Vagina (tissue), 2 donors: ENCODE data around the gene TMEM130.

Source experiments
- POLR2A ChIP-seq, 2 donors: fragments of 450-650 bp; IDR thresholded peaks; one replicate each; pipeline ENCODE4 v1.6.1; 2017; ENCODE audit warnings: antibody characterized with exemption in 2 of 2, mild to moderate bottlenecking in 2 of 2, moderate library complexity in 2 of 2
- POLR2AphosphoS5 ChIP-seq, 2 donors: sonication (generic); formaldehyde crosslinking; IDR thresholded peaks; one replicate each; pipeline ENCODE4 v1.9.0; 2017; ENCODE audit warnings: antibody characterized with exemption in 2 of 2, mild to moderate bottlenecking in 2 of 2, low read depth in 1 of 2; ENCODE audit not compliant: insufficient read depth in 1 of 2
- TF ChIP-seq, protein P1 (sequence below), 3 experiments: fragments of 450-650 bp in 2 of 3; fragments of 200-600 bp in 1 of 3; sonication (generic) in 1 of 3; IDR thresholded peaks; one replicate each; pipeline ENCODE4 v1.5.1; 2017 to 2019; ENCODE audit warnings: antibody characterized with exemption in 3 of 3, mild to moderate bottlenecking in 2 of 3, moderate library complexity in 2 of 3

DNA sequence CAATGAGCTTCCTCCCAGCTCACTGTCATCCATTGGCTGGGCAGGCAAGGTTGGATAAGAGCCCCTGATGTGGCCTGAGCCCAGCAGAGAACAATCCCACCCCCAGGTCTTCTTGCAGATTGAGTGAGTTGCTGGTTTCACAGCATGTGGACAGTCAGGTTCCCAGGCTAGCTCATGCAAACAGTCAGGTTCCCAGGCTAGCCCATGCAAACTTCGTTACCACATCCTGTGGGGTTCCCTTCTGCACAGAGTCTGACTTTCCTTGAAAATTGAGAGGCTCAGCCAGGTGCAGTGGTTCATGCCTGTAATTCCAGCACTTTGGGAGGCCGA, 67.1 kb downstream of the TMEM130 start:
- TF ChIP-seq, protein P1, sequence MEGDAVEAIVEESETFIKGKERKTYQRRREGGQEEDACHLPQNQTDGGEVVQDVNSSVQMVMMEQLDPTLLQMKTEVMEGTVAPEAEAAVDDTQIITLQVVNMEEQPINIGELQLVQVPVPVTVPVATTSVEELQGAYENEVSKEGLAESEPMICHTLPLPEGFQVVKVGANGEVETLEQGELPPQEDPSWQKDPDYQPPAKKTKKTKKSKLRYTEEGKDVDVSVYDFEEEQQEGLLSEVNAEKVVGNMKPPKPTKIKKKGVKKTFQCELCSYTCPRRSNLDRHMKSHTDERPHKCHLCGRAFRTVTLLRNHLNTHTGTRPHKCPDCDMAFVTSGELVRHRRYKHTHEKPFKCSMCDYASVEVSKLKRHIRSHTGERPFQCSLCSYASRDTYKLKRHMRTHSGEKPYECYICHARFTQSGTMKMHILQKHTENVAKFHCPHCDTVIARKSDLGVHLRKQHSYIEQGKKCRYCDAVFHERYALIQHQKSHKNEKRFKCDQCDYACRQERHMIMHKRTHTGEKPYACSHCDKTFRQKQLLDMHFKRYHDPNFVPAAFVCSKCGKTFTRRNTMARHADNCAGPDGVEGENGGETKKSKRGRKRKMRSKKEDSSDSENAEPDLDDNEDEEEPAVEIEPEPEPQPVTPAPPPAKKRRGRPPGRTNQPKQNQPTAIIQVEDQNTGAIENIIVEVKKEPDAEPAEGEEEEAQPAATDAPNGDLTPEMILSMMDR (IDR thresholded peaks at IDR 0.05) = no peak
- TF ChIP-seq POLR2A (IDR thresholded peaks at IDR 0.05) (no peak), POLR2AphosphoS5 (IDR thresholded peaks at IDR 0.05; ENCODE audit: insufficient read depth in 1 of 2, low read depth in 1 of 2) (no peak)
